PC-9 (cell line): Measurements from ENCODE around the gene MYOM3. TPM values are rescaled to one million over a fixed set of nuclear protein-coding genes. Genes with fewer than 3 reads are reported as not detected.
"Not testable (repeated sequence)": the region's sequence is repeated elsewhere in the genome, so short reads cannot be mapped to it uniquely, and the experiment has no call there.

Experiments
- BruUV-seq: library from RNA; stranded (reverse); fragments of 400-500 nt; replicated peaks from 2 replicates; lab custom pipeline; 2021; lab: Mats Ljungman, UMichigan
- CTCF ChIA-PET: fragments of 300-600 bp; sonication (Branson Sonifier 250); formaldehyde crosslinking; loops from one replicate; lab custom pipeline; 2022; ENCODE audit warnings: antibody characterized with exemption; lab: Charles Lee
- POLR2A ChIA-PET: fragments of 300-600 bp; sonication (Branson Sonifier 250); formaldehyde crosslinking; loops from one replicate; lab custom pipeline; 2022; ENCODE audit warnings: antibody characterized with exemption; ENCODE audit not compliant: unreplicated experiment; lab: Charles Lee
- DNase-seq, 2 experiments: peaks; one replicate each; pipeline versions ENCODE4 v3.0.0 to v3.0.0-alpha.2; 2015 to 2022; ENCODE audit warnings: mixed read lengths in 1 of 2
- H2AFZ ChIP-seq: fragments of 200-600 bp; sonication (generic); 2 replicates; pipeline ENCODE4 v1.8.1; 2017; ENCODE audit warnings: antibody characterized with exemption
- H3F3A ChIP-seq: fragments of 200-600 bp; sonication (generic); 2 replicates; pipeline ENCODE4 v1.8.1; 2017; ENCODE audit warnings: antibody characterized with exemption, mild to moderate bottlenecking, low read depth; ENCODE audit not compliant: insufficient read depth
- H3K27ac ChIP-seq: fragments of 200-600 bp; sonication (generic); 2 replicates; pipeline ENCODE4 v1.6.1; 2016; ENCODE audit warnings: mixed run types
- H3K27me3 ChIP-seq: fragments of 200-600 bp; sonication (generic); 2 replicates; pipeline ENCODE4 v1.6.1; 2016; ENCODE audit warnings: low read depth, mixed run types; ENCODE audit not compliant: insufficient read depth
- H3K36me3 ChIP-seq: fragments of 200-600 bp; sonication (generic); 2 replicates; pipeline ENCODE4 v1.6.1; 2016; ENCODE audit warnings: low read depth, mixed run types
- H3K4me1 ChIP-seq: fragments of 200-600 bp; sonication (generic); replicated peaks from 2 replicates; pipeline ENCODE4 v1.6.1; 2016; ENCODE audit warnings: mixed run types; ENCODE audit not compliant: insufficient read depth
- H3K4me2 ChIP-seq: fragments of 200-600 bp; sonication (generic); 2 replicates; pipeline ENCODE4 v1.6.1; 2017; ENCODE audit warnings: mixed run types
- H3K4me3 ChIP-seq: fragments of 200-600 bp; sonication (generic); 2 replicates; pipeline ENCODE4 v1.6.1; 2016; ENCODE audit warnings: mixed run types
- H3K79me2 ChIP-seq: fragments of 200-600 bp; sonication (generic); 2 replicates; pipeline ENCODE4 v1.6.1; 2017; ENCODE audit warnings: low read depth, mixed run types
- H3K9me2 ChIP-seq: fragments of 200-600 bp; sonication (generic); 2 replicates; pipeline ENCODE4 v1.8.1; 2017; ENCODE audit warnings: mild to moderate bottlenecking; ENCODE audit not compliant: insufficient read depth
- H3K9me3 ChIP-seq: fragments of 200-600 bp; sonication (generic); 2 replicates; pipeline ENCODE4 v1.8.1; 2016; ENCODE audit warnings: low read depth; ENCODE audit not compliant: insufficient read depth
- H4K20me1 ChIP-seq: fragments of 200-600 bp; sonication (generic); 2 replicates; pipeline ENCODE4 v1.8.1; 2017; ENCODE audit not compliant: insufficient read depth
- EZH2 ChIP-seq: fragments of 200-600 bp; sonication (generic); IDR thresholded peaks from 2 replicates; pipeline ENCODE4 v1.8.0; 2017; ENCODE audit warnings: antibody characterized with exemption, low read depth
- intact Hi-C: fragments of 100-400 bp; cut with micrococcal nuclease; formaldehyde crosslinking; loops from one replicate; pipeline ENCODE4 v1.10.0; 2022; ENCODE audit not compliant: unreplicated experiment
- total RNA-seq: library from RNA; stranded (reverse); gene quantifications from 2 replicates; pipeline ENCODE4 v1.2.3, GENCODE V29; 2021
- TF ChIP-seq, protein P1 (sequence below): fragments of 200-600 bp; sonication (generic); conservative IDR thresholded peaks from 2 replicates; pipeline ENCODE4 v1.6.1; 2017; ENCODE audit warnings: mixed run types, antibody characterized with exemption, mild to moderate bottlenecking, moderate library complexity

MYOM3 gene
- total RNA-seq, 1 experiment from 2014 or later: 11.9 TPM

GRCh38 chr1:24010650-24011049, 101.3 kb downstream of the MYOM3 start:
- Histone ChIP-seq H3K4me2 (no peak overlapping the region), H2AFZ (no peak overlapping the region), H3K27me3 (no peaks in the 10 kb centered on the region), H3K27ac (no peak overlapping the region), H3K4me1 (peaks cover 23% of the 10 kb centered on the region), H3K9me2 (no peaks in the 10 kb centered on the region), H3K4me3 (no peak overlapping the region), H3K9me3 (no peaks in the 10 kb centered on the region), H4K20me1 (no peaks in the 10 kb centered on the region), H3K79me2 (no peaks in the 10 kb centered on the region), H3K36me3 (no peaks in the 10 kb centered on the region), H3F3A (peaks cover 7% of the 10 kb centered on the region; the same call in 1 of the 2 replicates)
- BruUV-seq: no TSS peak
- POLR2A ChIA-PET: no interaction called here
- CTCF ChIA-PET: no interaction called here
- intact Hi-C loops: no loop called here
- no peak for DNase-seq
- TF ChIP-seq, protein P1, sequence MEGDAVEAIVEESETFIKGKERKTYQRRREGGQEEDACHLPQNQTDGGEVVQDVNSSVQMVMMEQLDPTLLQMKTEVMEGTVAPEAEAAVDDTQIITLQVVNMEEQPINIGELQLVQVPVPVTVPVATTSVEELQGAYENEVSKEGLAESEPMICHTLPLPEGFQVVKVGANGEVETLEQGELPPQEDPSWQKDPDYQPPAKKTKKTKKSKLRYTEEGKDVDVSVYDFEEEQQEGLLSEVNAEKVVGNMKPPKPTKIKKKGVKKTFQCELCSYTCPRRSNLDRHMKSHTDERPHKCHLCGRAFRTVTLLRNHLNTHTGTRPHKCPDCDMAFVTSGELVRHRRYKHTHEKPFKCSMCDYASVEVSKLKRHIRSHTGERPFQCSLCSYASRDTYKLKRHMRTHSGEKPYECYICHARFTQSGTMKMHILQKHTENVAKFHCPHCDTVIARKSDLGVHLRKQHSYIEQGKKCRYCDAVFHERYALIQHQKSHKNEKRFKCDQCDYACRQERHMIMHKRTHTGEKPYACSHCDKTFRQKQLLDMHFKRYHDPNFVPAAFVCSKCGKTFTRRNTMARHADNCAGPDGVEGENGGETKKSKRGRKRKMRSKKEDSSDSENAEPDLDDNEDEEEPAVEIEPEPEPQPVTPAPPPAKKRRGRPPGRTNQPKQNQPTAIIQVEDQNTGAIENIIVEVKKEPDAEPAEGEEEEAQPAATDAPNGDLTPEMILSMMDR: no peak
- no peak for TF ChIP-seq EZH2

DNA sequence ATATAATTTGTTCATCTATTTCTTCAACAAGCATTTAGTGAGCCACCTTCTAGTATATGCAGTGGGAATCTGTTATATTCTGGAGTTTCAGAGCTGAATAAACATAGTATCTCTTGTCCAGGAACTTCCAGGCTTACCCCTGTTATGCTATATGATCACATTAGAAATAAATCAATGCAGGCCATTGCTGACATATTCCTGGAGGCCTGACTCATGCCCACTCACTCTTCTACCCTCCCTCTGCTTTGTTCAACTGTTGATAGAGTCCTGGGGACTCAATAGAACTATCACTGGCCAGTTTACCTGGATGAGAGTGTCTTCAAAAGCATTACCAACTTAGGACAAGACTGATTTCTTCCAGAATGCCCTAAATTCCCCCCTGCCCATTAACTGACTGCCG, 102.5 kb downstream of the MYOM3 start:
- no peak overlapping the region for H2AFZ ChIP-seq
- H3K27me3 ChIP-seq: no peaks in the 10 kb centered on the region
- H3K9me2 ChIP-seq: no peaks in the 10 kb centered on the region
- intact Hi-C loops: loop anchor here (2.0 kb wide), 1 partner anchor 29 kb away; the partner anchor contains the start of gene SRSF10
- peak overlapping the region; percentile 40 for H3K4me2 ChIP-seq
- H3K4me1 ChIP-seq: peaks cover 23% of the 10 kb centered on the region
- no peak overlapping the region for H3K27ac ChIP-seq
- H3F3A ChIP-seq: peaks cover 7% of the 10 kb centered on the region; the same call in 1 of the 2 replicates
- TF ChIP-seq EZH2: no peak
- DNase-seq: peak; percentile 53 to 85
- no peaks in the 10 kb centered on the region for H3K36me3 ChIP-seq
- H3K9me3 ChIP-seq: no peaks in the 10 kb centered on the region
- H3K4me3 ChIP-seq: no peak overlapping the region
- H4K20me1 ChIP-seq: no peaks in the 10 kb centered on the region
- ChIA-PET POLR2A (interaction anchor here (0.7 to 0.9 kb wide), 2 partner anchors 13 to 52 kb away, joined by 3 to 5 read pairs; no protein-coding TSS in a partner anchor), CTCF (interaction anchor here (0.7 to 0.9 kb wide), 3 partner anchors 9 to 28 kb away, joined by 3 read pairs; no protein-coding TSS in a partner anchor)
- no peaks in the 10 kb centered on the region for H3K79me2 ChIP-seq
- BruUV-seq: no TSS peak

DNA sequence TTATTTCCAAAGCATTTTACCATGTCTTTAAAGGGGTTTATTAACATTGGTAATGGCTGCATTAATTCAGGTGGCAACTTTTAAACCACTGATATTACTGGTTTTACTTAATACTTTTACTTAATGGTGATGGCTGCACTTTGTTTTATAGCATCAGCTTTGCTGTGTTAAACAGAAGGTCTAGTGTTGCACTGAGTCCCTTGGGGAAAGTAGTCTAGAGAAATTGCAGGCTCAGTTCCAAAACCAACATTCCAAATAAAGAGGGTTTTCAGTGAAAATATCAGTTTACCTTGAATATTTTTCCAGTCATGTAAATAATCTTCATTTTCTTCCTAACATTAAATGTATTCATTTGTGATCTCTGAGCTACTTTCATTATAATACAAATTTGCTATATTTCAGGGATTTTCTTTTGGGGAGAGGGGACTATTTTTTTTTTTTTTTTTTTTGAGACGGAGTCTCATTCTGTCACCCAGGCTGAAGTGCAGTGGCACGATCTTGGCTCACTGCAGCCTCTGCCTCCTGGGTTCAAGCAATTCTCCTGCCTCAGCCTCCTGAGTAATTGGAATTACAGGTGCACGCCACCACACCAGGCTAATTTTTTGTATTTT, 103.3 kb downstream of the MYOM3 start:
- POLR2A ChIA-PET, DNase-seq, H3K36me3 ChIP-seq: not testable (repeated sequence)

GRCh38 chr1:24007079-24007478, 104.9 kb downstream of the MYOM3 start:
- Histone ChIP-seq H3K9me3 (no peaks in the 10 kb centered on the region), H2AFZ (no peak overlapping the region), H3K4me1 (peaks cover 39% of the 10 kb centered on the region), H3K4me3 (no peak overlapping the region), H3K4me2 (no peak overlapping the region), H3K36me3 (no peaks in the 10 kb centered on the region), H3K79me2 (no peaks in the 10 kb centered on the region), H3K9me2 (no peaks in the 10 kb centered on the region), H4K20me1 (no peaks in the 10 kb centered on the region), H3K27me3 (no peaks in the 10 kb centered on the region), H3K27ac (no peak overlapping the region), H3F3A (peaks cover 18% of the 10 kb centered on the region; the same call in 1 of the 2 replicates)
- intact Hi-C loops: no loop called here
- TF ChIP-seq EZH2: no peak
- TF ChIP-seq, protein P1: no peak
- POLR2A ChIA-PET: no interaction called here
- CTCF ChIA-PET: no interaction called here
- DNase-seq: no peak
- BruUV-seq: no TSS peak

More for the DNA sequence above, 103.3 kb downstream of the MYOM3 start:
- Histone ChIP-seq H3K4me2 (peak overlapping the region; percentile 40; the same call in 1 of the 2 replicates), H3F3A (peaks cover 10% of the 10 kb centered on the region; the same call in 1 of the 2 replicates), H3K4me1 (peaks cover 29% of the 10 kb centered on the region)
- H3K4me3 ChIP-seq, H3K9me3 ChIP-seq, BruUV-seq, H2AFZ ChIP-seq, H3K27me3 ChIP-seq, H3K79me2 ChIP-seq, H4K20me1 ChIP-seq, H3K27ac ChIP-seq, H3K9me2 ChIP-seq: not testable (repeated sequence)
- CTCF ChIA-PET: interaction anchor here (0.7 to 0.9 kb wide), 2 partner anchors 10 kb away, joined by 3 read pairs; no protein-coding TSS in a partner anchor
- intact Hi-C loops: loop anchor here (2.0 kb wide), 1 partner anchor 28 kb away; the partner anchor contains the start of gene SRSF10
